Fibroblast of skin of abdomen (primary cell): ENCODE measurements around the gene DDX10.
"Not testable (repeated sequence)": the region's sequence is repeated elsewhere in the genome, so short reads cannot be mapped to it uniquely, and the experiment has no call there.

Source experiments
- DNase-seq: peaks from one replicate; pipeline ENCODE4 v3.0.0-alpha.2; 2013

The DDX10 gene

GRCh38 chr11:108718466-108718865 lies 53.6 kb downstream of the DDX10 start:
- DNase-seq: no peak

DNA sequence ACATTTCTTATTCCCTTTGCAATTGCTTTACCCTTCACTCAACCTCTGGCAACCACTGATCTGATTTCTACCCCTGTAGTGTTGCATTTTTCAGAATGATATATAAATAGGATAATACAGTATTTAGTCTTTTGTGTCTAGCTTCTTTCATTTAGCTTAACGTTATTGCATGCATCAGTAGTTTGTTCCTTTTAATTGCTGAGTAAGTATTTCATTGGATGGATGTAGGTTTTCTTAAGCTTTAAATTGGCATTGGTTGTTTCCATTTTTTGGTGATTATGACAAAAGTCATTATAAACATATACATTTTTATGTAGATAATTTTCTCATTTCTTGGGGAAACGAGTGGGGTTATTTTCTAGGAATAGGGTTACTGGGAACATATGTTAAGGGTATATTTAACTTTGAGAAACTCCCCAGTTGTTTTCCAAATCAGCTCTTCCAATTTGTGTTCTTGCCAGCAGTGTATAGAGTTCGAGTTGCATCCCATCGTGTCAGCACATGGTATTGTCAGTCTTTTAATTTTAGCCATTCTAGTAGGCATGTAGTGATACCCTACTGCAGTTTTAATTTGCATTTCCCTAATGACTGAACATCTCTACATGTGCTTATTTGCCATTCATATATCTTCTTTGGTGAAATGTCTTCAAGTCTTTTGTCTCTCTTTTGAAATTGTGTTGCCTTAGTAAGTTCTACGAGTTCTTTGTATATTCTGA lies 60.3 kb downstream of the DDX10 start:
- no peak for DNase-seq

GRCh38 chr11:108726077-108726800 lies 61.4 kb downstream of the DDX10 start:
- no peak for DNase-seq

GRCh38 chr11:108727665-108728064 lies 62.8 kb downstream of the DDX10 start:
- no peak for DNase-seq

GRCh38 chr11:108729227-108729871 lies 64.5 kb downstream of the DDX10 start:
- DNase-seq: no peak

DNA sequence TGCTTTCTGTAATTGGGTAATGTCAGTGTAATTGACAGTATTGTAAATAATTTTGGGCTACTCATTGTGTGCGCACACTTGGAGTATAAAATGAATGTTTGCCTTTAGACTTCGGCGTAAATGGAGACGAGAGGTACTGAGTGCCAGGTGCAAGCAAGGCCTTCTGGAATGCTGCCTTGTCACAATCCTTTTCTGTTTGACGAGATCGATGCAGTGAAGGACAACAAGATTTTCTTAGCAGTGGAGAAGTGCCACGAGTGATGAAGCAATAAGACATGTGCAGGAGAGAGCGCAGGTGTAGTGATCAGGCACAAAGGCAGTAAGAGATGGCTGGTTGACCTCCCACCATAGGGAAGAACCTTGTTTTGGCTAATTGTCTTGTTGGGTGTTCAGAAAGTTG lies 67.5 kb downstream of the DDX10 start:
- no peak for DNase-seq

- DNase-seq: peak; percentile 46
Observed at GRCh38 chr11:108733479-108734116, 68.7 kb downstream of the DDX10 start.

DNA sequence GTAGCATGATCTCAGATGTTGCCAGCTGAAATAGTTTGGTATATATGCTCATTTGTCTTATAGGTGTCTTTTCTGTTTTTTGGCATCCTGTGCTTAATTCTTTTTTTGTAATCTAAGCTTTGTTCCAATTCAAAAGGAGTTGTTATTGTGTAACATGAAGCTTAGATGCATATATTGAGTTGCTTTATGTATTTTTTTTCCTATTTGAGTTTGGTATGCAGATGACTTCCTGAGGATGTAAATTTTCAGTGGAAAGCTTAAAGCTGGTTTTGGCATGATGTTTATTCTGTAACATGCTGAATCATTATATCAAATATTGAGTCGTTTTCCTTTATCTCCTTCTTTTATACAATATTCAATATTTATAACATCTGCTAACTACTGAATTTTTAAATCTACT lies 69.4 kb downstream of the DDX10 start:
- DNase-seq: no peak

DNA sequence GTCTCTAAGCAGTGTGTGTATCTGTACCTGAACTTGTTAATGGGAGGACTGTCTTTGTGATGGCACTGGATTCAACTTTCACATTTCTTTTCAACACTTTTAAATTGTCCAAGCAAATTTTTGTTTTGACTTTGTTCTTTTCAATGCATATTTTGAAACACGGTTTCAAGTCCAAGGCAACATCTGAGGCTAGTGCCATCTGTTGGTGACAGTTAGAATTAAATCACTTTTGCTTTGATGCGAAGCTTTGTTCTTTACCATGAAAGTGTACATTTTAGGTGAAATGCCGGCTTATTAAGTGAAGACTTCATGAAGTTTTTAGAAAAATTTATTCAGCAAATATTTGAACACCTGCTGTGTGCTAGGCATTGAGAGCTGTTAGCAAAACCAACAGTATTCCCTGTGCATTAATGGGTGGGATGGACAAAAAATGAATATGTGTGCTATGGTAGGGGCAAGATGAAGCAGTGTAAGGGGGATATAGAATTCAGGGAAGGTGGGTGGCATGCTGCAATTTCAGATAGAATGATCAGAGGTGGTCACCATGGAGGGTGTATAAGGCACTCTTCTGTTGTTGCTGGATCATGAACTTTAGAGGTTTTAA lies 70.2 kb downstream of the DDX10 start:
- DNase-seq: no peak

DNA sequence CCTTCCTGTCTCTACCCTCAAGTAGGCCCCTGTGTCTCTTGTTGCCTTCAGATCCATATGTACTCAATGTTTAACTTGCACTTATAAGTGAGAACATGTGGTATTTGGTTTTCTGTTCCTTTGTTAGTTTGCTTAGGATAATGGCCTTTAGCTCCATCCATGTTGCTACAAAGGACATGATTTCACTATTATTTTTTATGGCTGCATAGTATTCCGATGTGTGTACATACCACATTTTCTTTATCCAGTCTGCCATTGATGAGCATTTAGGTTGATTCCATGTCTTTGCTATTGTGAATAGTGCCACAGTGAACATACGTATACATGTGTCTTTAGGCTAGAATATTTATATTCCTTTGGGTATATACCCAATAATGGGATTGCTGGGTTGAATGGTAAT lies 75.3 kb downstream of the DDX10 start:
- DNase-seq: not testable (repeated sequence)

GRCh38 chr11:108743851-108744250 lies 79.0 kb downstream of the DDX10 start:
- DNase-seq: no peak

DNA sequence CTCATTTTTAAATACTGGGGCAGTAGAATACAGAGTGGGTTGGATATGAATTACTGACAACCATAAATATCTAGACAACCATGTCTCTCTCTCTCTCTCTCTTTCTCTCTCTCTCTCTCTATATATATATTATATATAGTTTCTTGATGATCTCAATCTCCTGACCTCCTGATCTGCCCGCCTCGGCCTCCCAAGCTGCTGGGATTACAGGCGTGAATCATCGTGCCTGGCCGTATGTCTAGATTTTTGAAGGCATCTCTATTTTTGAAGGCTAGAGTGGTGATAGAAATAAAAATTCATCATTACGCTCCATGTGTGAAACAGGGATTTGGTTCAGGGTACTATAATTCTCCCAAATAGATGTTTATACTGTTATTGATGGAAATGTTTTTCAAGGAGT lies 84.1 kb downstream of the DDX10 start:
- no peak for DNase-seq

- DNase-seq: no peak
Observed at GRCh38 chr11:108751444-108751843, 86.6 kb downstream of the DDX10 start.

GRCh38 chr11:108752297-108752751 lies 87.5 kb downstream of the DDX10 start:
- DNase-seq: no peak

DNA sequence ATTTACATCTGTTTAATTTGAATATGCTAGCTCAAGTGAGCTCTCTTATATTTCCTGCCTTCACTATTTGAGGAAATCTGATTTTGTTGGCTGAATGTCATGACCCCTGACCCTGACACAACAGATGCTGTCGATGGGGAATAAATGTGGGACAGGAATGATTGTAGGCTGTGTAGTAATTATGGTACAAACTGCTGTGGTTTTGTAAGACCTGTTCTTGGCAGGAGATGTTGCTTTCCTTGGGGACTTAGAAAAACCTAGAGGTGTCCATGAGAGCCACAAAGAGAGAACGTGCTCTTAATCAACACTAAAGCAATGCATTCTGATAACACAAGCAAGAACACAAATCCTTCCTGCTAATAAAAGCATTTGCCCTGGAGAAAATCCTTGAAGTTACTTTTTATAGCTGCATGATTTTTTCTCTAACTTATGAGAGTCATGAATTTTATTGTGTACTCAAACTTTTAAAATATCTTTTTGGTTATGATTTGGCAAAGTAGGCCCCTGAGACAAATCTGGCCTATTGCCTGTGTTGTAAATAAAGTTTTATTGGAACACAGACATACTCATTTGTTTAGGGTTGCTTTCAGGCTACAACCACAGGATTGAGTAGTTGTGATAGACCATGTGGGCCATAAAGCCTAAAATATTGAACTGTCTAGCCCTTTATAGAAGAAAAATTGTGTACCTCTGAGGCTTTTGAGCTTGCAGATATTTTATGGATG lies 90.2 kb downstream of the DDX10 start:
- DNase-seq: no peak

DNA sequence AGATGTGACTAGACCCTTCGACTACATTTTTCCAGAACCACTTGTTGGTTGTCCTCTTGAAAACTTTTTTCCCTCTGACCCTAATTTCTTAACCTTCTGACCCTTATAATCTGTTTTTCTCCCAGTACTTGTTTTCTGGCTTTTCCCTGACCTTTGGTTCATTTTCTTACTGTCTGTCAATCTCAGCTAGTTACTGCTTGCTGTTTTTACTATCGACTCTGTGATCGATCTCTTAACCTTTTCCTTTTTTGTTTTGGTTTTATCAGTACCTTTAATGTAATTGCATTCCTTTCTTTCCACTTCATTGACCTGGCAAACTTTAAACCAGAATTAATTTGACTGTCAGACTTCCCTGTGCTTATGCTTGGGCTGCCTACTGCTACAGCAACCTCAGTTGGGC lies 92.8 kb downstream of the DDX10 start:
- no peak for DNase-seq

DNA sequence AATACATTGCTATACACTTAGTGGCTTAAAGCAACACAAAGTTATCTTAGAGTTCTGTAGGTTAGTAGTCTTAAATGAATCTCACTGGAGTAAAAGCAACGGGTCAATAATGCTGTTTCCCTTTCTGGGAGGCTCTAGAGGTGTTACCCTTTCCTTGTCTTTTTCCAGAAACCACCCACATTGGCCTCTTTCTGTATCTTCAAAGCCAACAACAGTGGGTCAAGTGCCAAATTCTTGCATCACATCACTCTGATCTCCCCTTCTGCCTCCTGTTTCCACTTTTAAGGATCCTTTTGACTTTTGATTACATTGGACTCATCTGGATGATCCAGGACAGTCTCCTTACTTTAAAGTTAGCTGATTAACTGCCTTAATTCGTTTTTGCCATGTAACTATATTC lies 93.6 kb downstream of the DDX10 start:
- no peak for DNase-seq

- DNase-seq: no peak
Observed at GRCh38 chr11:108766596-108767173, 101.8 kb downstream of the DDX10 start.

- DNase-seq: peak; percentile 31
Observed at GRCh38 chr11:108768370-108768769, 103.5 kb downstream of the DDX10 start.

GRCh38 chr11:108768964-108769363 lies 104.1 kb downstream of the DDX10 start:
- no peak for DNase-seq

DNA sequence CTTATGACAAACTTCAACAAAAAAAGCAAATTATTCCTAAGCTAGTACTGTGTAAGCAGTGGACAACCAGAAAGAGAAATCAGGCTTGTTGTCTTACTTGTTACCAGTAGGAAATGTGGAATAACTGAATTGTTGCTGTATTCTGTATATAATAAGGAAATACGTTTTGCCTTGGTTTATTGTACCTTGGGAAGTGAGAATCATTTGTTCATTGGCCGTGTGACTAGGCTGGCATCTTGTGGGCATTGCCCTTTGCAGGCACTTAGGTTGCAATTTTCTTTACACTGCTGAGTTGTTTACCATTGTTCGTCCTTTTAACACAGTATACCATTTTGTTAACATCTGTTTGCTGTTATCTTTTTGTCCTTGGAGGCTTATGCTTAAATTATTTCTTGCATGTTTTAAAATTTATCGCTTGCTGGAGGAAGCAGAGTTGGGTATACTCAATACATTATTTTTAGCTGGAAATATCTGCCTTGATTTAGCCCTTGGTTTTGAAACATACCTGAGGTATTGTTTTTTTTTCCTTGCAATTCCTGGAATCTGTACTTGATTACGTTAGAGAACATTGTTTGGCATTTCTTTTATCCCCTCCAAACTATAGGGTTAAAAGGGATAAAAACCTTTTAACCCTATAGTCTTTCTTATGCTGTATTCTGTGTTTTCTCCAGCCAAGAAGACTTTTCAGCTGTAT lies 109.3 kb downstream of the DDX10 start:
- peak; percentile 41 for DNase-seq
